ENCODE measurements around the gene UTF1. TPM values are rescaled to one million over a fixed set of nuclear protein-coding genes. Genes with fewer than 3 reads are reported as not detected.

Gene UTF1
- polyA plus RNA-seq, 1 donor, result not detected

GRCh38 chr10:133279326-133280226, 49.6 kb downstream of the UTF1 start:
- DNase-seq, result no peak

DNA sequence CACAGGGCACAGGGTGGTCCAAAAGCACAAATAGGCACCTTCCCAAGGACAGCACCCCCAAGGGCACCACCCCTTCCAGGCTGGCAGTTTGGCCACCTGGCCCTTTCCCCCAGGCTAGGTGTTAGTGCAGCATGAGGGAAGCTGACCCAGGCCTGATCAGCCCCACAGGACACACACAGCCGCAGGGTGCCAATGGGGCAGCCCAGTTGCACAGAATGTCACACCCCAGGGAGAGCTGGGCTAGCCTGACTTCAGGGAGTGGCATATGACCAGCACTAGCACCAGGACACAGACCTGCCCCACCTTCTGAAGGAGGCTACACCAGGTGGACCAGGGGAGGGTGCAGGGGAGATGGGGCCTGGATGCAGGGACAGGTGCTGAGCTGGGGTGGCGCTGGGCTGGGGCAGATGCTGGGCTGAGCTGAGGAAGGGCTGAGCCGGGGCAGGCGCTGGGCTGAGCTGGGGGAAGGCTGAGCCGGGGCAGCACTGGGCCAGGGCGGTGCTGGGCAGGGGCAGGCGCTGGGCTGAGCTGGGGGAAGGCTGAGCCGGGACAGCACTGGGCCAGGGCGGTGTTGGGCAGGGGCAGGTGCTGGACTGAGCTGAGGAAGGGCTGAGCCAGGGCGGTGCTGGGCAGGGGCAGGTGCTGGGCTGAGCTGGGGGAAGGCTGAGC, 50.5 kb downstream of the UTF1 start:
- no peak for DNase-seq

GRCh38 chr10:133281084-133281483, 51.1 kb downstream of the UTF1 start:
- no peak for DNase-seq

Other genes starting within 250 kb of the UTF1 start
- 4.0 TPM for gene ADGRA1, start 142.3 kb upstream of the UTF1 start, polyA plus RNA-seq (ENCODE audit: insufficient read length)
- 10.7 TPM for gene KNDC1, start 70.0 kb upstream of the UTF1 start, polyA plus RNA-seq (ENCODE audit: insufficient read length)
- 0.22 TPM for gene VENTX, start 7.6 kb downstream of the UTF1 start, polyA plus RNA-seq (ENCODE audit: insufficient read length)
- 3.3 TPM for gene ADAM8, start 46.7 kb downstream of the UTF1 start, polyA plus RNA-seq (ENCODE audit: insufficient read length)
- gene TUBGCP2, start 78.7 kb downstream of the UTF1 start, polyA plus RNA-seq (ENCODE audit: insufficient read length), result 50.3 TPM
- 40.7 TPM for gene ZNF511, start 78.7 kb downstream of the UTF1 start, polyA plus RNA-seq (ENCODE audit: insufficient read length)
- not detected for gene CALY, start 106.7 kb downstream of the UTF1 start, polyA plus RNA-seq (ENCODE audit: insufficient read length)
- gene PRAP1, start 117.2 kb downstream of the UTF1 start, polyA plus RNA-seq (ENCODE audit: insufficient read length), result 0.22 TPM
- 5.4 TPM for gene FUOM, start 127.8 kb downstream of the UTF1 start, polyA plus RNA-seq (ENCODE audit: insufficient read length)
- 152 TPM for gene ECHS1, start 143.1 kb downstream of the UTF1 start, polyA plus RNA-seq (ENCODE audit: insufficient read length)
- 4.7 TPM for gene PAOX, start 149.0 kb downstream of the UTF1 start, polyA plus RNA-seq (ENCODE audit: insufficient read length)
- gene MTG1, start 163.9 kb downstream of the UTF1 start, polyA plus RNA-seq (ENCODE audit: insufficient read length), result 47.4 TPM
- 4.6 TPM for gene SPRN, start 194.4 kb downstream of the UTF1 start, polyA plus RNA-seq (ENCODE audit: insufficient read length)
- 1.1 TPM for gene SCART1, start 223.7 kb downstream of the UTF1 start, polyA plus RNA-seq (ENCODE audit: insufficient read length)

Measured in hindlimb muscle (tissue), 1 donor.